Measurements from ENCODE around the gene UQCC5.
A peak's percentile ranks its signal among the peaks of the same experiment; 100 is the strongest.

Gene UQCC5

GRCh38 chr3:52535411-52536111 lies 844 bp upstream of the UQCC5 start:
- peak; percentile 3 for DNase-seq

- no peak for DNase-seq
These were observed 365 bp upstream of the UQCC5 start for GRCh38 chr3:52536112-52536368.

DNA sequence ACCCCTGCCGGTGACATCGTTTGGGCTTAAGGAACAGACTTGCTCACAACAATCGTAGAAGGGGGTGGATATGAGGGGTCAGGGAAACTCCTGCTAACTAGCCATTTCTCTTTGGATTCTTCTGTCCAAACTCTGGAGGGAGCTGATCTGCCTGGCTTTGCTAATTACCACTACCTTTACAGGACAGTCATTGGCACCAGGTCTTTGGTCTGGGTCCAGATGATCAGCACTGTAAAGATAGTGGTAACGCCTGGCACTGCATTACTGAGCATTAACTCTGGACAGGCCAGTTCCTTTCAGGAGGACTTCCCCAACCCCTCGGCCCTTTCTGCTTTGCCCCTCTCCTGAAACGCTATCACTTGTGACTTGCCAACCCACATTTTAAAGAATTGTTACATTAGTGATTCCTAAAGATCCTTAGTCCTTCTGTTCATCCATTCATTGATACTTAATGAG lies 788 bp downstream of the UQCC5 start:
- DNase-seq, result no peak

DNA sequence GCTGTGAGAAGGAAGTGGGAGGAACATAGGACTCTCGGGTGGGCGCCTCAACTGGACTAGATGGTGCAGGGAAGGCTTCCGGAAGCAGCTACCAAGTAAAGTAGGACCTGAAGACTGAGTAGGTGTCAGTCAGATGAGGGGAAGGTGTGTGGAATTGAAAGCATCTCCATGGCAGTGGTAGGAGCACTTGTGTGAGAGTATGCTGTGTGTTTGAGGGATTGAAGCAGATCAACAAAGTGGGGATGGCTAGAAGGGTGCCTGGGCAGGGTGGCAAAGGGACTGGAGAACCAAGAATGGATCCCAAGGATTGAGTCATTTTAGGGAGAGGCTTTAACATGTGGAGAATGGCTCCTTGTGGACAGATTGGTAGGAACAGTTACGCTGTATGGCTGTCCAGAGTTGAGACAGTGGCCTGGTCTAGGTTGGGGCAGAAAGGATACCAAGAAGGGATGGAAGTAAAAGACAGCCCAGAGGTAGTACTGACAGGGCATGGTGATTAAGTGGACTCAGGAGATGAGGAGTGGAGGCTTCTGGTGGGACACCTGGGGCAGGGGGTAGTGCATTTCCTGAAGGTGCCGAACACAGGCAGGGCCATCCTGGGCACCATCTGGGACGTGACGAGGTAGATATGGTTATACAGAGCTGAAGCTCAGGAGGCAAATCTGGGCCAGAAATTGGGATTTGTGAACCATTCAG lies 1.5 kb downstream of the UQCC5 start:
- no peak for DNase-seq

DNA sequence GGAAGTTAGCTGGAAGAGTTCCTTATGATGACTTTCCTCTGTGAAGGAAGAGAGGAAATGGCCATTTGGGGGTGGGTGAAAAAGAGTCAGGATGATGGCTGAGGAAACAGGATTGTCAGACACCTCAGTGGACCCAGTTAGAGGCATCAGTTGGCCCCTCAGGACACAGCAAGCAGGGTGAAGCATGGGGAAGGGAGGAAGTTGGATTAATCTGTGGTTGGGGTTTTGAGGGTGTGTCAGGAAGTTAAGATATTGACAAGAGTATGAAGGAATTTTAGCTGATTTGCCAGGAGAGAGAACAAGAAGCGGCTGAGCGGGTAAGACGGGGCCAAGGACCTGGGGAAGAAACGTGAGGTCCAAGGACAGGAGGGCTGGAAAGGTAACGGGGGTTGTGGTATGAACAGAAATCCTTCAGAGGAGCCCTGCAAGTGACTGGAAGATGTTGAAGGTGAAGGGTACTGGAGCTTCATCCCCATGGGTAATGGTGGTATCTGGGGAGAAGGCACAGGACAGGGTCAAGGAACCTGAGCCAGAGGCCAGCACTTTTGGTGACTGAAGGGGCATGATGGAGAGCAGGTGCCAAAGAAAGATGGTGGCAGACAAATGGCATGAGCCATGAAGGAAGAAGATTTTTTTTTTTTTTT lies 2.7 kb downstream of the UQCC5 start:
- DNase-seq, result no peak

- DNase-seq, result no peak
These were observed 4.6 kb downstream of the UQCC5 start for GRCh38 chr3:52541050-52541449.

- no peak for DNase-seq
These were observed 8.5 kb downstream of the UQCC5 start for GRCh38 chr3:52544937-52545336.

GRCh38 chr3:52546111-52546901 lies 9.9 kb downstream of the UQCC5 start:
- no peak for DNase-seq

GRCh38 chr3:52547143-52547542 lies 10.7 kb downstream of the UQCC5 start:
- no peak for DNase-seq

DNA sequence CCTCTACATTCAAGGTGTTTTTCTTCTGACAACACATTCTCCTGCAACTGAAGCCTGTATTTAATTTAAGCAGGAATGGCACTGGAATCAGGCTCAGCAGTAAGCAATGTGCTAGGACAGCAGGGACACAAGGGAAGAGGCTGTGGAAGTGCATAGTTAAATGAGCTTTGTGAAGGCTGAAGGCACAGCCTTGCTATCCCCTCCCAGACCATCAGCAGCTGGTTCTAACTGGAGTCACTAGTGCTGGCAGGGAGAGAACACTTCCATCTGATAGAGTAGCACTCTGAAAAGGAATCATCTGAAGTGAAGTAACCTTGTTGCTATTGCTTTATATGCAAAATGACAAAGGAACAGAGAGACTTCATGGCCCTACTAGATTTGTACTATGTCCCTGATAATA lies 14.7 kb downstream of the UQCC5 start:
- no peak for DNase-seq

DNA sequence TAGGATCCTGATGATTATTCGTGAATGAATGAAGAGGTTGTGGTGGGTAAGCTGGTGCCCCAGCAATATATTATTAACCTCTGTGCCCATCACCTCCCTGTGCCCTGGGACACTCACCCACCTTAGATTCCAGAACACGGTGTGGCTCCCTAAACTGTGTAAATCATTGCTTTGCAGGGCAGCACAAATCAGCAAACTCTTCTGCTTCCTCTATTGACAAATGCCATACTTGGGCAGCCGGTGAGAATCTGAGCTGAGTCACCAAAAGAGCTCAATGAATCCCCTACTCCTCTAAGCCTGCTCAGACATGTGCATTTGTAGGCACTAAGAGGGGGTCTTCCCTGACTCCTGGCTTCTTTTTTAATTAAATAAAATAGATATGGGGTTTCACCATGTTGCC lies 15.7 kb downstream of the UQCC5 start:
- no peak for DNase-seq

GRCh38 chr3:52554026-52554755 lies 17.8 kb downstream of the UQCC5 start:
- peak; percentile 17 for DNase-seq

DNA sequence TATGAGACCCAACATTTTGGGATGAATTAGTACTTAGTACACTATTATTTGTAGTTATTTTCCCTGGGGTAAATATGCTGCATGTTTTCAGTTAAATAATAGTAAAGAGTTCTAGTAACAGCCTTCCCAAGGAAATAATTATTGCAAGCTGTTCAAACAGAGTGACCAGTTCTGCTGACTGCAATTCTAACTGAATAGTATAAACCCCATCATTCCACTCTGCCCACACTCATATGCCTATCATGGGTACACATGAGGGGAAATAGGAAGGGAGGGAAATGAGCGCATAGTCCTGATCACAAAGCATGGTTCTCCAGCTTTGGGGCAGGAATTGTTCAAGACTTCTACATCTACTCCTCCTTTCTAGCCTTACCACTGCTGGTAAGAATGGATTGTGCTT lies 18.7 kb downstream of the UQCC5 start:
- DNase-seq, result peak; percentile 25

DNA sequence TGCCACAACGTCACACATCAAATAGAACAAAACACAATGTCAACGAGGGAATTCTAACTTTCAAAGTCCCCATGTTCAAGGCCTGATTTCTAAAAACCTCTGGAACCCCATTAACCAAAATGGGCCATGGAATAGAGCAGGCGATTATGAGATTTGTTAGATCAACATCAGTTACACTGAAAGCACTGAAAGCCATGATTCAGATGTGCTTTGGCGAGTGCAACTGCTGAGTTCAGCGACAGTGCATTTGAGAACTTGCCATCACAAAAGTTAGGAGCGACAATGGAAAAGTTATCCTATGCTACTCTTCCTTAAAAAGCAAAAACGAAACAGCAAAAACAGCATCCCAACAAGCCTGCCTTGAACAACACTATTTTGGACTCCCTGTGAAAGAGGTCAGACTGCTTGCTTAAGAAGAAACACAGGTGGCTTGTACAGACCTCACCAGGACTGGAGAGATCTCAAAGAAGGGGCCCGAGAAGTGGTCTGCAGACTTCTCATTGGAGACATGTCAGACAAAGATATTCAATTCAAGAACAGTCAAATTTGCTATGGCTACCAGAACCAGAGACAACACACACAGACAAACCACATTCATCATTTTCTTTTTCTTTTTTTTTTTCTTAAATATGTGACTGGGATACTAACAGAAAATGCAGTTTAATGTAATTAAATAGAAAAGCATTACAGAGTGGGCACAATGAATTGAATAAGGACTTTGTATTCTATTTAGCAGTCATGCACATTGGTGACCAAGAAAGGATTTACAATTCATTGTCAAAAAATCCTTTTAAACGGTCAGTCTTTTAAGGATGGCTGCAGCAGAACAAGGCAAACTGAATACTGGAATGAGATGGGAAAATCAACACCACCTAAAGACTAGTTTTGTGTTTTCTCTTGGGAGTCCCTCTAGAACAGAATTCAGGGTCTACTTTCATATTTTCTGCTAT lies 20.9 kb downstream of the UQCC5 start:
- no peak for DNase-seq

DNA sequence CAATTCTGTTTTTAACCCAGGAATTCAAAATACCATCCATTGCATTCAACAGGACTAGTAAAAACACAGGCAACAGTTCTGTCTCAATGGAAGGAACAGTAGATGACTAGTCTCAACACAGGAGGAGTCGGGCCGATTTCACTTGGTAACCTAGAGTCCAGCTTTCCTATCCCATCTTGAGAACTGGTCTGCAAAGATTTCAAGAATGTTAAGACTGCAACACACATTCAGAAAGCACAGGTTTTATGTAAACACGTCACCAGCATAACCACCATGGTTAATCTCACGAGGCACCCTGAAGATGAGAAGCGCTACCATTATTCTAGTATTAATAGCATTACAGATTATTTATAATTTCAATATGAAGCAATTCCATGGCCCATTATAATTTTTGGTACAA lies 22.0 kb downstream of the UQCC5 start:
- DNase-seq, result no peak

- DNase-seq, result no peak
These were observed 24.8 kb downstream of the UQCC5 start for GRCh38 chr3:52561028-52561747.

- no peak for DNase-seq
These were observed 27.6 kb downstream of the UQCC5 start for GRCh38 chr3:52563984-52564383.

GRCh38 chr3:52568069-52568468 lies 31.7 kb downstream of the UQCC5 start:
- no peak for DNase-seq

- no peak for DNase-seq
These were observed 33.7 kb downstream of the UQCC5 start for GRCh38 chr3:52570076-52570475.

- no peak for DNase-seq
These were observed 35.8 kb downstream of the UQCC5 start for GRCh38 chr3:52572221-52572620.

Measured in NCI-H69 (cell line).